NOMO-1 treated with dmso at 0.1 percent for 144 hours (cell line): ENCODE data around the gene CD8B.

Experiments used
- DNase-seq: peaks from one replicate; lab custom pipeline; 2025; ENCODE audit not compliant: unreplicated experiment; lab: John Stamatoyannopoulos, UW

CD8B gene

GRCh38 chr2:86806059-86806857 is 55.4 kb downstream of the CD8B start:
- no peak for DNase-seq

- no peak for DNase-seq
Measured at GRCh38 chr2:86800856-86801567, 60.7 kb downstream of the CD8B start.

DNA sequence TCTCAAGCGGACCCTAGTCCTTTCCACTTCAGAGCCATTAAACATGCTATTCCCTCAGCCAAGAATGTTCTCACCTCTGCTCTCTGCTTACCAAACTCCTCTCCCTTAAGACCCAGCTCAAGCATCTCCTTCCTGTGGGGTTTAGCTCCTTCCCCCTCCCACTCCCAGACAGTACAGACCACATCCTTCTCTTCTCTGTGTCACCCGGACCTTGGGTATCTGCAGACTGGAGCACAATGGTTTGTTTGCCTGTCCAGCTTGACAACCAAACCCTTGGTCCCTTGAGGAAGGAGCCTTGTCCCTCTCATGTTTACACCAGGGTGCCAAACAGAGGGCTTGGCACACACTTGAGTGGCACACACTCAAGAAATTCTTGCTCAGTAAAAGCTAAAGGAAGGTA is 66.8 kb downstream of the CD8B start:
- DNase-seq = no peak

- DNase-seq = no peak
Measured at GRCh38 chr2:86793752-86794151, 67.9 kb downstream of the CD8B start.

DNA sequence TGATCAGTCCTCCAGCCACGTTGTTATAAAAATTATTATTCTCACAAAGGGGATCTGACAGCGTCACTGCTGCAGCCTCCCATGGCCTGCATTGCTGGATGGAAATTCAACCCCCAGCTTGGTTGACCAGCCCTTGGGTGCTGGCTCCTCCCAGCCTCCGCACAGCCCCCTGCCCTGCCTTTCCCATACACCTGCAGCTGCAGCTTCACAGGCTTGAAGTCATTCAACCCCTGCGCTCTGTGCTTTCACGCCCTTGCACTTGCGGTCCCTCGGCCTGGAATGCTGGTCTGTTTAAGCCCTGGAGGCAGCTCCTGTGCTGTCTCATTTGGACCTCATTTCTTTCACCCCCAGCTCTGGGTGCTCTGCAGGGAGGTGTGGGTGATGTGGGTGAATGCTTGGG is 70.1 kb downstream of the CD8B start:
- no peak for DNase-seq

DNA sequence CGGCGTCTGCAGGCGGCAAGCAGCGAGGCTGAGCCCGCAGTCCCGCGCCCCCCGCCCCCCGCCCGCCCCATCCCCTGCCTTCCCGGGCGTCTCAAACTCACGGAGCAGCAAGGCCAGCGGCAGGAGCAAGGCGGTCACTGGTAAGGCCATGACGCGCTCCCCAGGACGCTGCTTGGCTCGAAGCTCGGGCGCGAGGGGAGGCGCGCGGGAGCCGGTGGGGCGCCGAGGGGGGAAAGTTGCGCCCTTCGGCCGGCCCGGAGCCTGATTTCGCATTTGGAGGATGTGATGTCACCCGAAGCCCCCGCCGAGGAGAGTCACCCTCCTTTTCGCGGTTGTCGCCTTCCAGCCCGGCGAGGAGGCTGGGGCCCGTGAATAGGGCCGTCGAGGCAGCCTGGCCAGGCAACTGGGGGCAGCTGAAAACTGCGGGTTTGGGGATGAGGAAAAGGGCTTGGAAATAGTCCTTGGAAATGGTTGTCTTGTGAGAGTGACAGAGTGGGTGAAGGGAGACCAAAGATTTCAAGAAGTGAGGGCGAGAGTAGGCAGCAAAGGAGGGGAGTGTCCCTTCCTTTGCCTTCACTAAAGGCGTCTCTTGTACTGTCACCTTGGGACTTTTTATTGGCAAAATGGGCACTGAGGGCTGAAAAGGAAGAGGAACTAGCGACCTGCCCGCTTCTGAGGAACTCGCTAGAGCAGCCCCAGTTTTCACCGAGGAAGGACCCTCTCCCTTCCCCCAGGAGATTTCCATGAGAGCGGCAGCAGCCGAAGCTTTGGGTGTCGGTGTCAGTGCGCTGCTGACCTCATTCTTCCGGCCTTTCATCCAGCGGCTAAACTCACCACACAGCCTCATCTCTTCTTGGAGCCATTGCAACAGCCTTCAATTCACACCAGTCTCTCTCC is 70.8 kb downstream of the CD8B start, which contains the start of gene CD8A:
CD8A (minus strand) TSS at position 238 of the 897 bp plus-strand sequence; CDS start at position 150, 88 bp downstream.
- DNase-seq = no peak

GRCh38 chr2:86790134-86790675 is 71.5 kb downstream of the CD8B start:
- no peak for DNase-seq

- DNase-seq = no peak
Measured at GRCh38 chr2:86789687-86790133, 72.0 kb downstream of the CD8B start.

DNA sequence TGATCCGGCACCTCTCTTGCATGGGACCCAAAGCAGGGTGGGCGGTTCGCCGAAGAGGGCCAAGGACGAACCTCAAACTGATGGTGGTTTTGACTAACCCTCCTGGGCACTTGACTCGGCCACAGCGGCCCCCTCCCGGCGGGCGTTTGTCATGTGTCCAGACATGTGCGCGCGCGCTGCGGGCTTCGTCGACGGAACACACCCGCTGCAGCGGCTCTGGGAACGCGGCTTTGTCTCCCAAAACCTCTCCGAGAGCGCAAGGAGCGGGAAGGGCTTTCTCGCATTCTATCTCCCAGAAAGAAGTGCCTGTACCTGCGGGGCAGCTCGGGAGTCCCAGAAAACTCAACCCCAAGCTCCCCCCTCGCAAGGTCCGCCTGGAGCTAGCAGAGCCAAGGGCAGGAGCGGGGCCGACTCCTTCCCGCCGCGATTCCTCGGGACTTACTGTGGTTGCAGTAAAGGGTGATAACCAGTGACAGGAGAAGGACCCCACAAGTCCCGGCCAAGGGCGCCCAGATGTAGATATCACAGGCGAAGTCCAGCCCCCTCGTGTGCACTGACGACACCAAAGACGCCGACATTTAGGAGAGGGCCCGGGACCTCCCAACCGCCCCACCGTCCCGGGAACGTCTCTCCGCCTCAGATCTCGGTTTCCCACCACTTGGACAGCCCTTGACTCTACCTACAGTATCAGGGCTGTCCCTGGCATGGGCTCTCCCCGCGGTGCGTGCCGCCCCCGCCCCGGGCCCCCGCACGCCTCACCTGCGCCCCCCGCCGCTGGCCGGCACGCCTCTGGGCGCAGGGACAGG is 72.6 kb downstream of the CD8B start:
- no peak for DNase-seq

DNA sequence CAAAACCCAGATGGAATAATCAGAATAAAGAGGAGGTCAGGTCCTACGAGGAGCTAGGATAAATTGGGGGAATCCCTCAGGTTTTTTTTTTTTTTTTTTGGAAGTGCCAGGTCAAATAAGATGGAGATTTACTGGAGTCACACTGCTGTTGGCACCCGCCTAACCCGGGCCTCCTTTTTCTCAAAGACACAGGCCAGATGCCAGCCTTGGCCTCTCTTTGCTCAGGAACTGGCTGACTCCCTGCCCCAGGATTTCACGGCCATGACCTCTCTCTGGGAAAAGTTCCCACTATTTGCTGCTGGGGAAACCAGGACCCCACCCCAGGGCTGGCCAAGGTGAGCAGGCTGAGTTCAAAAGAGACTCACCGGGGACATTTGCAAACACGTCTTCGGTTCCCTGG is 73.5 kb downstream of the CD8B start:
- no peak for DNase-seq

DNA sequence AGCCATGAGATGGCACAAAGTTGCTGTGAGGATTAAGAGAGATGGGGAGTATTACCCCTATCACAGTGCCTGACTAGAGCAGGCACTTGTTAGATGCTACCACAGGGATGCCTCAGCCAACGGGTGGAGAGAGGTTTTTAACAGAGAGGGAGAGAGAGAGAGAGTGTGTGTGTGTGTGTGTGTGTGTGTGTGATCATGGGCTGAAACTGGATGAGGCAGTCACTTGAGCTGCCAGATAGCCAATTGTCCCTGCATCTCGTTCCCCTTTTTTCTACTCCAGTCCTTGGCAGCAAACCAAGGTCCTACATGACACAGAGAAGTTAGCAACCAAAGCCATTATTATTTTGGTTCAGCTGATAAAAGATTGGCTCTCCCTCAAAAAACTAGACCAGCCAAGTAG is 74.0 kb downstream of the CD8B start:
- DNase-seq = no peak

- DNase-seq = no peak
Measured at GRCh38 chr2:86786001-86786536, 75.6 kb downstream of the CD8B start.

DNA sequence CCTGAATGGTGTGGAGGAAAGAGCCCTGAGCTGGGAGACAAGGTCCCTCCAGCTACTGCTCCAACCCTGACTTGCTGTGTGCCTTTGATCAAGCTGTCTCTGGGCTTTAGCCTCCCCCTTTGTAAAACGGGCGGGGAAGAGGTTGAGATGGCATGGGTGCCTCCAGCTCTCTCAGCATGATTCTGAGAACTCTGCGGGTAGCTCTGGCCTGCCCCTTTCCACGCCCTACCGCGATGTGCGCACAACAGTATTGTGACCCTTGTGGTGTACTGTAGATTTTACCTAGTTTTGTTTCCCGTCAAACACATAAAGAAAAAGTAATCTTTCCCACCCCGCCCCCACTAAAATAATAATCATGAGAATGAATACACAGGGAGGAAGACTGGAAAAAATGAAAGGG is 76.2 kb downstream of the CD8B start:
- DNase-seq = no peak

- peak; percentile 10 for DNase-seq
Measured at GRCh38 chr2:86783615-86784339, 77.9 kb downstream of the CD8B start.

DNA sequence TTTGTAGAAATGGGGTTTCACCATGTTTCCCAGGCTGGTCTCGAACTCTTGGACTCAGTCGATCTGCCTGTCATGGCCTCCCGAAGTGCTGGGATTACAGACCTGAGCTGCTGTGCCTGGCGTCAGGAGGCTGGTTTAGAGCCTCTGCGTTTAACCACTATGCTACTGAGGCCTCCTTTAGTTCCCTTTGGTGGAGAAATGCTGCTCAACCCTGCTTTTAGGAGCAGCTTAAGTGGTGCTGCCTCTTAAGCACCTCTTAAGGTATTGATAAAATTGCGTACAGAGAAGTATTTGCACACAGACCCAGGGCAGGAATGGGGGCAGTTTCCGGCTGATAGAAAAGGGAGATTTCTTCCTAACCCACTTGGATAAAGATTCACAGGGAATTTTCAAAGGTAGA is 78.9 kb downstream of the CD8B start:
- DNase-seq = no peak

DNA sequence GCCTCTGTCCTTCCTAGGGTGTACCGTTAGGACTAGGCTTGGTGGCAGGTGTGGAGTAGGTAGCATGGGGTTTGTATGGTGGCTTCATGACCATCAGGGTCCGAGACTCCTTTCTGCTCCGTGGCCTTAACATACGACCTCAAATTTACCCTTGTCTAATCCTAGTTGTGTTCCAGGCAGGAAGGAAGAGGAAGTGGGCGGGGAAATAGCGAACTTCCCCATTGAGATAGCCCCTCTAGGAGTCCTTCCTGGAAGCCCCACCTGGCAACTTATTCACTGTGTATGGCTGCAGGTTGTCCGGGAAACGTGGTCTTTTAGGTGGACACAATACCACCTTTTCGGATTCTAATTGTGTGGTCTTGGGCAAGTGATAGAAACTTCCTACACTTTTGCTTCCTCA is 80.3 kb downstream of the CD8B start:
- DNase-seq = no peak

DNA sequence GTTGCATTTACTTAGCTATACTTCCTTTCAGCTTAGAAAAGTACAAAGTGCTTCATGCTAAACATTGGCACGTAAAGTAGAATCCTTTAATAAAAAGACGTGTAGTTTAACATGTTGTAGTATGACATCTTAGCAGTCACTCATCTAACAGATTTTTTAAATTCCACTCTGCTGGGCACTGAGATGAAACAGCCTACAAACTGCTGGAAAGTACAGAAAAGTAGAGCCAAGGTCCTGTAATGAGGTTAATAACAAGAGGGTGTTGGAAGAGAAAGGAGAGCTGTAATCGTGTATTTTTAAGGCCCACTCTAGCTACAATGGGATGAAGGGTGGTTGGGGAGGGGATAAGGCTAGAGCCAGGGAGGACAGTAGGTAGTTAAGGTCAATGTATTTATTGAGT is 81.7 kb downstream of the CD8B start:
- DNase-seq = no peak

- no peak for DNase-seq
Measured at GRCh38 chr2:86778957-86779356, 82.7 kb downstream of the CD8B start.

- DNase-seq = no peak
Measured at GRCh38 chr2:86776532-86776931, 85.2 kb downstream of the CD8B start.
